AG09319 (cell line): ENCODE results near the gene CAMK2D.
"Not testable (repeated sequence)": the region's sequence is repeated elsewhere in the genome, so short reads cannot be mapped to it uniquely, and the experiment has no call there.

Source experiments
- DNase-seq: peaks from one replicate; pipeline ENCODE4 v3.0.0-alpha.2; 2010; ENCODE audit warnings: low read depth; ENCODE audit errors: extremely low read depth
- TF ChIP-seq, protein P1 (sequence below): IDR thresholded peaks from 2 replicates; pipeline ENCODE4 v1.5.1; 2011; ENCODE audit warnings: low read depth, mild to moderate bottlenecking, inconsistent platforms, low read length, moderate library complexity

CAMK2D gene

DNA sequence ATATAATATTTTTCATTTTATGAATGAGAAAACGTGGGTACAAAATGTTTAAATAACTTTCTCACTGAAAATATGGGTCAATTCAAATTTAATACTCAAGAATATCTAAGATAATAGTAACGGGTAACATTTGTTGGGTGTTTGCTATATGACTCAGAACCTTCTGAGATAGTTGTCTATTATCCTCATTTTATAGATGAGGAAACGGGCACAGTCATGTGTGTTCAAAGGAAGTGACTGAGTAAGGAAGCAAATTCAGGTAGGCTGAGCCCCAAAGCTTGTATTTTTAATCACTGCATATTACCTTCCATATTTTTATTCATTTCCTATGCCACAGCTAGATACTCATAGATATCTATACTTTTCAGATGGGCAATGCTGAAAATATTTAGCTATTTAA lies 12.2 kb upstream of the CAMK2D start:
- DNase-seq = no peak
- TF ChIP-seq, protein P1, sequence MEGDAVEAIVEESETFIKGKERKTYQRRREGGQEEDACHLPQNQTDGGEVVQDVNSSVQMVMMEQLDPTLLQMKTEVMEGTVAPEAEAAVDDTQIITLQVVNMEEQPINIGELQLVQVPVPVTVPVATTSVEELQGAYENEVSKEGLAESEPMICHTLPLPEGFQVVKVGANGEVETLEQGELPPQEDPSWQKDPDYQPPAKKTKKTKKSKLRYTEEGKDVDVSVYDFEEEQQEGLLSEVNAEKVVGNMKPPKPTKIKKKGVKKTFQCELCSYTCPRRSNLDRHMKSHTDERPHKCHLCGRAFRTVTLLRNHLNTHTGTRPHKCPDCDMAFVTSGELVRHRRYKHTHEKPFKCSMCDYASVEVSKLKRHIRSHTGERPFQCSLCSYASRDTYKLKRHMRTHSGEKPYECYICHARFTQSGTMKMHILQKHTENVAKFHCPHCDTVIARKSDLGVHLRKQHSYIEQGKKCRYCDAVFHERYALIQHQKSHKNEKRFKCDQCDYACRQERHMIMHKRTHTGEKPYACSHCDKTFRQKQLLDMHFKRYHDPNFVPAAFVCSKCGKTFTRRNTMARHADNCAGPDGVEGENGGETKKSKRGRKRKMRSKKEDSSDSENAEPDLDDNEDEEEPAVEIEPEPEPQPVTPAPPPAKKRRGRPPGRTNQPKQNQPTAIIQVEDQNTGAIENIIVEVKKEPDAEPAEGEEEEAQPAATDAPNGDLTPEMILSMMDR = no peak

DNA sequence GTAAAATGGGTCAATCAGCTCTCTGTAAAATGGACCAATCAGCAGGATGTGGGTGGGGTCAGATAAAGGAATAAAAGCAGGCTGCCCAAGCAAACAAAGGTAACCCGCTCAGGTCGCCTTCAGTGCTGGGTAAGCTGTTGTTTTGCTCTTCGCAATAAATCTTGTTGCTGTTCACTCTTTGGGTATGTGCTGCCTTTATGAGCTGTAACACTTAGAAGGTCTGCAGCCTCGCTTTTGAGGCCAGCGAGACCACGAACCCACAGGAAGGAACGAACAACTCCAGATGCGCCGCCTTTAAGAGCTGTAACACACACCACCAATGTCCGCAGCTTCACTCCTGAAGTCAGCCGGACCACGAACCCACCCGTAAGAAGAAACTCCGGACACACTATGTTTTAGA lies 11.5 kb upstream of the CAMK2D start:
- no peak for DNase-seq
- TF ChIP-seq, protein P1 = no peak

DNA sequence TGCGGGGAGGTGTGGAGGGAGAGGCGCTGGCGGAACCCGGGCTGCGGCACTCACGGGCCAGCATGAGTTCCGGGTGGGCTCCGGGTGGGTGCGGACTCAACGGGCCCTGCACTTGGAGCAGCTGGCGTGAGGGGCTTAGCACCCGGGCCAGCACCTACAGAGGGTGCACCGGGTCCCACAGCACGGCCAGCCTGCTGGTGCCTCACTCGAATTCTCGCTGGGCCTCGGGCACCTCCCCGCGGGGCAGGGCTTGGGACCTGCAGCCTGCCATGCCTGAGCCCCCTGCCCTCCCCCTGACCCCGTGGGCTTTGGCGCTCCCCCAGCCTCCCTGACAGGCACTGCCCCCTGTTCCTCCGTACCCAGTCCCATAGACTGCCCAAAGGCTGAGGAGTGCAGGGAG lies 10.8 kb upstream of the CAMK2D start:
- TF ChIP-seq, protein P1 = no peak

DNA sequence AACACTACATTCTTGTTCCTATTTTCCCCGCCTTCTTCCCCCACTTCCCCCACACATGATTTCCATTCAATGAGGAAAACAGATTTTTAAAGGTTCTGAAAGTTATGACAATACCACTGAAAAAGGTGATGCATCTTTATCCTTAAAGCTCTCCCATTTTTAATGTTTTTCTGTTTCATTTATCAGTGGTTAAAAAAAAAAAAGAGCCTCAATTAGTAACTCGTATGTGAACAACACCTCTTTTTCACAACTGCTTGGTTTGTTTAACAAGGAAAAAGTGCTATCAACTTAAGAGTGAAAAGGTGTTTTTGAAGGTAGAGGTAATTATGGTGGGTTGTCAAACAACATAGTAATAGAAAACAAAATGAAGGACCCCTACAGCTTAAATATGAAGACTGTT lies 8.2 kb upstream of the CAMK2D start:
- no peak for DNase-seq
- TF ChIP-seq, protein P1 = no peak

More for the DNA sequence above, 10.8 kb upstream of the CAMK2D start:
- no peak for DNase-seq

DNA sequence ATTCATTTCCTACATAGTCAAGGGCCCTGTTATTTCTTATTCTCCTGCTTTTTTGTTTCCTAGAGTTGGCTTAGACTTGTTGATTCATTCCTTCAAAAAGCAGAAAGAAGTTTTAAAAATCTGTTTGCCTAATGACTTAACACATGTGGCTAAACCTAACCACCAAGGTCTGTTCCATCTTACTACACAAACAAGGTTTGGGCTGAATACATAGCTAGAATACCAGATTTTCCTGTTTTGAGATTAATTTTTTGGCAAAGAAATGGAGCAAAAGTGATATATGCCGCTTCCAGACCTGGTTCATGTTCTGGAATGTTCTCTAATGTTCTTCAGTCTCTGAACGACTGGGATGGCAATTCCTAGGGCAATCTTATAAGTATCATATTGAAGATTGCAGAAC lies 7.4 kb upstream of the CAMK2D start:
- no peak for DNase-seq
- TF ChIP-seq, protein P1 = no peak

DNA sequence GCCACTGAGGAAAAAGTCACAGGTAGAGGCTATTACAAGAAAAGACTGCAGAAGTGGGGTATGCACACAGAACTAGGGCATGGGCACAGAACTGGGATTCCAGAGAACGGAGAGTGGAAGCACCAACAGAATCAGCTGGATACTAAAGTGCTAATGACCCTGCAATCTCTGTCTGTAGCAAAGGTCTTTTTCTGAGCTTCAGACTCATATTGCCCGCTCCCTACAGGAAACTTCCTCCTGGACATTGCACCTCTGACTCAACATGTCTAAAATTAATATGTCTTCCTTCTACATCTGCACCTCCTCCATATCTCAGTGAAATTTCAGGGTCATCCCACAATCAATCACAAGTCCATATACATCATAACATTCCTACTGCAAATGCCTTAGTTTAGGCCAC lies 5.3 kb upstream of the CAMK2D start:
- DNase-seq = no peak
- TF ChIP-seq, protein P1 = no peak

DNA sequence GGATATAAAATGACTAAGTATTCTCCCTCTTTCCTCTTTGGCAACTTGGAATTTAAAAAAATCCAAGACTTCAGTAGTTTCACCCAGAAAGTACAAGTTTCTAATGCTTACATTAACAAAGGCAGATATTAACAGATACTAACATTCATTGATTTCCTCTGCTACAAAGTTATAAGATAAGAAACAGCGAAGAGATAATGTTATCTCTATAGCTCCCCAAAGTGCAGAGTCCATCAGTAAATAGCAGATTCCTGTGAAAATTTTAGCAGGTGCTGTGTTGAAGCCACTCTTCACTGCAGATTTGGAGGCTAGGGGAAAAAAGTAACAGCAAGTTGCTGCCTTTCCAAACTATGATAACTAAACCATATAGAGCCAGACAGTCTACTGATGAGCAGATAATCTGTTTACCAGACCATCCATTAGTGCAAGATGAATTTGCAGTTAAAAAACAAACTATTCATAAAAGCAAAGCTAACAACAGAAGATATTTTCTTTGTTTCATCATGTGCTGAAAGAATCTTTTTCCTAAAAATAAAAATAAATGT lies 3.3 kb upstream of the CAMK2D start:
- TF ChIP-seq, protein P1 = no peak
- DNase-seq = no peak

DNA sequence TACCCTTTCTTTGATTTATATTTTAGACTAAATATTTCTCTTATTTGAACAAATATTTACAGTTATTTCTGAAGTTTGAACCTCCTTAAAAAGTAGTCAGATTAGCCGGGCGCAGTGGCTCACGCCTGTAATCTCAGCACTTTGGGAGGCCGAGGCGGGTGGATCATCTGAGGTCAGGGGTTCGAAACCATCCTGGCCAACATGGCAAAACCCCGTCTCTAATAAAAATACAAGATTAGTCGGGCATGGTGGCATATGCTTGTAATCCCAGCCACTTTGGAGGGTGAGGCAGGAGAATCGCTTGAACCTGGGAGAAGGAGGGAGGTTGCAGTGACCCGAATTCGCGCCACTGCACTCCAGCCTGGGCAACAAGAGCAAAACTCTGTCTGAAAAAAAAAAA lies 2.4 kb upstream of the CAMK2D start:
- not testable (repeated sequence) for DNase-seq
